Fibroblast of lung (primary cell): Measurements from ENCODE around the gene CDV3. TPM values are rescaled to one million over a fixed set of nuclear protein-coding genes. Genes with fewer than 3 reads are reported as not detected.
A peak's percentile ranks its signal among the peaks of the same experiment; 100 is the strongest.

ENCODE experiments used
- DNase-seq, 2 donors: peaks; one replicate each; pipeline versions ENCODE4 v3.0.0 to v3.0.0-alpha.2; 2010; ENCODE audit warnings: low read depth in 2 of 2
- H2AFZ ChIP-seq: 2 replicates; pipeline ENCODE4 v1.5.1; 2012; ENCODE audit warnings: low read length, control low read depth, inconsistent platforms
- H3K27ac ChIP-seq: 2 replicates; pipeline ENCODE4 v1.5.1; 2011; ENCODE audit warnings: low read length, control low read depth; ENCODE audit not compliant: insufficient read depth
- H3K27me3 ChIP-seq: 2 replicates; pipeline ENCODE4 v1.5.1; 2011; ENCODE audit warnings: mild to moderate bottlenecking, low read length; ENCODE audit not compliant: control insufficient read depth, insufficient read depth
- H3K36me3 ChIP-seq: 2 replicates; pipeline ENCODE4 v1.5.1; 2011; ENCODE audit warnings: low read length; ENCODE audit not compliant: control insufficient read depth, insufficient read depth
- H3K4me1 ChIP-seq: 2 replicates; pipeline ENCODE4 v1.5.1; 2011; ENCODE audit warnings: low read length; ENCODE audit not compliant: control insufficient read depth, insufficient read depth; ENCODE audit errors: extremely low read depth
- H3K4me2 ChIP-seq: 2 replicates; pipeline ENCODE4 v1.5.1; 2011; ENCODE audit warnings: low read length, control low read depth; ENCODE audit not compliant: insufficient read depth; ENCODE audit errors: extremely low read depth
- H3K4me3 ChIP-seq, 4 experiments: fragments of 200-600 bp in 1 of 4; sonication (generic) in 1 of 4; replicated peaks in 1 of 4; 2 replicates each; pipeline ENCODE4 v1.5.1; 2011 to 2016; ENCODE audit warnings: low read length in 4 of 4, low read depth in 3 of 4, mild to moderate bottlenecking in 3 of 4, control low read depth in 2 of 4, inconsistent platforms in 1 of 4, mixed read lengths in 1 of 4; ENCODE audit not compliant: insufficient read depth in 1 of 4; ENCODE audit errors: control extremely low read depth in 1 of 4
- H3K79me2 ChIP-seq: 2 replicates; pipeline ENCODE4 v1.5.1; 2012; ENCODE audit warnings: mild to moderate bottlenecking, low read length, inconsistent platforms; ENCODE audit not compliant: control insufficient read depth, insufficient read depth
- H3K9ac ChIP-seq: 2 replicates; pipeline ENCODE4 v1.5.1; 2011; ENCODE audit warnings: mild to moderate bottlenecking, low read length, control low read depth; ENCODE audit not compliant: insufficient read depth
- H3K9me3 ChIP-seq: 2 replicates; pipeline ENCODE4 v1.5.1; 2012; ENCODE audit warnings: low read depth, low read length; ENCODE audit not compliant: control insufficient read depth, insufficient read depth
- H4K20me1 ChIP-seq: 2 replicates; pipeline ENCODE4 v1.5.1; 2011; ENCODE audit warnings: low read length; ENCODE audit not compliant: control insufficient read depth, insufficient read depth; ENCODE audit errors: extremely low read depth
- CTCF ChIP-seq, 2 donors: IDR thresholded peaks in 1 of 2; conservative IDR thresholded peaks in 1 of 2; 1 replicate in 1 of 2; 2 replicates in 1 of 2; pipeline ENCODE4 v1.5.1; 2011 to 2012; ENCODE audit warnings: low read length in 2 of 2, control low read depth in 1 of 2, inconsistent platforms in 1 of 2, low read depth in 1 of 2, mild to moderate bottlenecking in 1 of 2
- EZH2 ChIP-seq: IDR thresholded peaks from 2 replicates; pipeline ENCODE4 v1.5.1; 2012; ENCODE audit warnings: low read length, control low read depth, mild to moderate bottlenecking; ENCODE audit errors: missing control alignments
- polyA plus RNA-seq, 2 donors: library from polyadenylated mRNA; depleted of rRNA in 1 of 2; stranded (reverse) in 1 of 2; unstranded in 1 of 2; fragments of >200 nt; gene quantifications; 2 replicates each; pipeline ENCODE4 v1.2.1, GENCODE V29; 2011 to 2012; ENCODE audit warnings: missing spikeins in 1 of 2
- total RNA-seq: library from RNA; depleted of rRNA; stranded (reverse); fragments of >200 nt; gene quantifications from 2 replicates; pipeline ENCODE4 v1.2.1, GENCODE V29; 2014

CDV3 gene
- total and polyA plus RNA-seq, 2 donors (not counting 1 experiment from before 2014, with no cell fraction given), result 185 to 218 TPM

- no peaks in the 10 kb centered on the region for H3K4me1 ChIP-seq
- no peaks in the 10 kb centered on the region for H3K36me3 ChIP-seq
- no peaks in the 10 kb centered on the region for H4K20me1 ChIP-seq
- no peak overlapping the region for H3K27ac ChIP-seq
- no peak overlapping the region for H3K4me2 ChIP-seq
- no peak overlapping the region for H3K4me3 ChIP-seq
- no peak overlapping the region for H3K9ac ChIP-seq
- H3K27me3 ChIP-seq, result no peaks in the 10 kb centered on the region
- TF ChIP-seq CTCF (conservative IDR thresholded peaks at IDR 0.05 in 1 of 2, IDR thresholded peaks at IDR 0.05 in 1 of 2; ENCODE audit: low read depth in 1 of 2, low read length in 2 of 2) (no peak), EZH2 (no peak)
- no peak for DNase-seq
- H3K79me2 ChIP-seq, result no peaks in the 10 kb centered on the region
- no peak overlapping the region for H2AFZ ChIP-seq
- H3K9me3 ChIP-seq, result no peaks in the 10 kb centered on the region
Measured at GRCh38 chr3:133561679-133562078, 11.8 kb upstream of the CDV3 start.

GRCh38 chr3:133562376-133562775 is 11.1 kb upstream of the CDV3 start:
- Histone ChIP-seq H3K9ac (no peak overlapping the region), H3K4me1 (no peaks in the 10 kb centered on the region), H3K4me3 (no peak overlapping the region), H3K27ac (no peak overlapping the region), H3K36me3 (no peaks in the 10 kb centered on the region), H3K4me2 (no peak overlapping the region), H3K9me3 (no peaks in the 10 kb centered on the region), H3K27me3 (no peaks in the 10 kb centered on the region), H2AFZ (no peak overlapping the region), H3K79me2 (no peaks in the 10 kb centered on the region), H4K20me1 (no peaks in the 10 kb centered on the region)
- no peak for TF ChIP-seq EZH2
- TF ChIP-seq CTCF (conservative IDR thresholded peaks at IDR 0.05 in 1 of 2, IDR thresholded peaks at IDR 0.05 in 1 of 2; ENCODE audit: low read depth in 1 of 2, low read length in 2 of 2), result no peak
- DNase-seq, result no peak

- TF ChIP-seq CTCF (conservative IDR thresholded peaks at IDR 0.05 in 1 of 2, IDR thresholded peaks at IDR 0.05 in 1 of 2; ENCODE audit: low read depth in 1 of 2, low read length in 2 of 2) (no peak), EZH2 (no peak)
- DNase-seq, result peak; percentile 33 to 51
- no peaks in the 10 kb centered on the region for H3K79me2 ChIP-seq
Measured at GRCh38 chr3:133563186-133563591, 10.3 kb upstream of the CDV3 start.

More at GRCh38 chr3:133563186-133563591, 10.3 kb upstream of the CDV3 start:
- Histone ChIP-seq H3K4me2 (no peak overlapping the region), H3K27me3 (no peaks in the 10 kb centered on the region), H3K9ac (no peak overlapping the region), H3K9me3 (no peaks in the 10 kb centered on the region), H2AFZ (no peak overlapping the region), H4K20me1 (no peaks in the 10 kb centered on the region), H3K4me3 (no peak overlapping the region), H3K27ac (no peak overlapping the region), H3K4me1 (peaks cover 3% of the 10 kb centered on the region), H3K36me3 (no peaks in the 10 kb centered on the region)
